Hematopoietic multipotent progenitor cell treated with erythropoietin and hydrocortisone succinate and interleukin-3 and kit ligand, for 17 days (in vitro differentiated cells): Measurements from ENCODE around the gene LGALS4.
"Not testable (repeated sequence)": the region's sequence is repeated elsewhere in the genome, so short reads cannot be mapped to it uniquely, and the experiment has no call there.

Experiments
- DNase-seq: peaks from one replicate; pipeline ENCODE4 v3.0.0-alpha.2; 2015; ENCODE audit warnings: low spot score

The LGALS4 gene

GRCh38 chr19:38812841-38813320 lies at the start of gene LGALS4:
Gene LGALS4, minus strand, starts transcription at chr19:38812945. Its CDS starts 59 bp downstream, at chr19:38812886.
- DNase-seq = no peak

GRCh38 chr19:38861368-38861767 lies 48.6 kb upstream of the LGALS4 start:
- no peak for DNase-seq

DNA sequence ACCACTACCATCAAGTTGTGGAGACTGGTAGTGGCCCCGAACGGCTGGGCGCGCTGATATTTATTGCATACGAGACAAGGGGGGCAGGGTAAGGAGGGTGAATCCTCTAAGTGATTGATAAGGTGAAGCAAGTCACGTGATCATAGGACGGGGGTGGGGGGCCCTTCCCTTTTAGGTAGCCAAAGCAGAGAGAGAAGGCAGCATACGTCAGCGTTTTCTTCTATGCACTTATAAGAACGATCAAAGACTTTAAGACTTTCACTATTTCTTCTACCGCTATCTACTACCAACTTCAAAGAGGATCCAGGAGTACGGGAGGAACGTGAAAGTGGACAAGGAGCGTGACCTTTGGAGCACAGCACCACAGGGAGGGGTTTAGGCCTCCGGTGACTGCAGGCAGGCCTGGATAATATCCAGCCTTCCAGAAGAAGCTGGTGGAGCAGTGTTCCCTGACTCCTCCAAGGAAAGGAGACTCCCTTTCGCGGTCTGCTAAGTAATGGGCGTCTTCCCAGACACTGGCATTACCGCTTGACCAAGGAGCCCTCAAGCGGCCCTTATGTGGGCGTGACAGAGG lies 47.0 kb upstream of the LGALS4 start:
- not testable (repeated sequence) for DNase-seq

DNA sequence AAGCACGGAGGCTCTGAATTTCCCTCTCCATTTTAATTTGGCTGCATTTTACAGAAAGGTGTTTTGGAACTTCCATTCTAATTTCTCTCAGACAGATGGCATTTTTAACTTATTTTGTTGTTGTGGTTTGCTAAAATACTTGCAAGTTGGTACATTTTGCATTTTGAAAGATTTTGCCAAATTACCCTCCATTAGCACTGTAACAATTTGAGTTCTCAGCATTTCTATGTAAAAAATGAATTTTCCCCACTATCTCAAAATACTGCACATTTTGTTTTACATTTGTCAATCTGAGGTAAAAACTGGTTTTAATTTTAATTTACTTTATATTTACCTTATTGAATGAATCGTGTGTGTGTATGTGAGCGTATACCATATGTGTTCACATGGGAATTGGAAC lies 44.1 kb upstream of the LGALS4 start:
- no peak for DNase-seq

- DNase-seq = not testable (repeated sequence)
Measured at GRCh38 chr19:38855751-38856150, 43.0 kb upstream of the LGALS4 start.

- DNase-seq = not testable (repeated sequence)
Measured at GRCh38 chr19:38854961-38855360, 42.2 kb upstream of the LGALS4 start.

DNA sequence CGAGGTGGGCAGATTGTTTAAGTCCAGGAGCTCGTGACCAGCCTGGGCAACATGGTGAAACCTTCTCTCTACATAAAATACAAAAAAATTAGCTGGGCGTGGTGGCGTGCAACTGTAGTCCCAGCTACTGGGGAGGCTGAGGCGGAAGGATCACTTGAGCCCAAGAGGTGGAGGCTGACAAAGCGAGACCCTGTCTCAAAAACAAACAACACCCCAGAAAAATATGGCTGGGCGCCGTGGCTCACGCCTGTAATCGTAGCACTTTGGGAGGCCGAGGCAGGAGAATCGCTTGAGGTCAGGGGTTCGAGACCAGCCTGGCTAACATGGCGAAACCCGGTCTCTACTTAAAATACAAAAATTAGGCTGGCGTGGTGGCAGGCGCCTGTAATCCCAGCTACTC lies 40.5 kb upstream of the LGALS4 start:
- DNase-seq = no peak

- DNase-seq = peak; percentile 70
Measured at GRCh38 chr19:38852231-38853044, 39.7 kb upstream of the LGALS4 start.

DNA sequence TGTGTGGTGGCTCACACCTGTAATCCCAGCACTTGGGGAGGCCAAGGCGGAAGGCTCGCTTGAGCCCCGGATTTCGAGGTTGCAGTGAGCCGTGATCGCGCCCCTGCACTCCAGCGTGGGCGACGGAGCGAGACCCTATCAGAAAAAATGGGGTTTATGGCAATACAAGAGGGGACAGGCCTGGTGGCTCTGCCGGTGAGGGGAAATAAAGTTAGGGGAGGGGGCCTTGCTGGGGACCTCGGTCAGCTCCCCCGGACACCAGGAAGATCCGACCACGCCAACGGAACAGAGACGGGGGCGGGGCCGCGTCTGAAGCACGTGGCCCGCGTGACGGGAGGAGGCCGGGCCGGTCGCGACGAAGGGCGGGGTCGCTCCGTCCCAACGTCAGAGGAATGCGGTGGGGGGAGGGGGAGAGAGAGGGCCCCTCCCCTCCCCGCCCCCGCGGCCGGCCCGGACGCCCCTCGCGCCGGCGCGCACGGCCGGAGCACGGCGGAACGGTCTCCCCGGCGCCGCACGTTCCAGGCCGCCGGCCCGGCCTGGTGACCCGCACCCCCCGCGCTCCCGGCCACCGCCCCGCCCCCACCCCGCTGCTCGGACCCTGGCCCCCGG lies 39.0 kb upstream of the LGALS4 start:
- peak; percentile 92 for DNase-seq

- peak; percentile 51 for DNase-seq
Measured at GRCh38 chr19:38850976-38851621, 38.4 kb upstream of the LGALS4 start.

- peak; percentile 100 for DNase-seq
Measured at GRCh38 chr19:38850436-38850975, 37.8 kb upstream of the LGALS4 start.

DNA sequence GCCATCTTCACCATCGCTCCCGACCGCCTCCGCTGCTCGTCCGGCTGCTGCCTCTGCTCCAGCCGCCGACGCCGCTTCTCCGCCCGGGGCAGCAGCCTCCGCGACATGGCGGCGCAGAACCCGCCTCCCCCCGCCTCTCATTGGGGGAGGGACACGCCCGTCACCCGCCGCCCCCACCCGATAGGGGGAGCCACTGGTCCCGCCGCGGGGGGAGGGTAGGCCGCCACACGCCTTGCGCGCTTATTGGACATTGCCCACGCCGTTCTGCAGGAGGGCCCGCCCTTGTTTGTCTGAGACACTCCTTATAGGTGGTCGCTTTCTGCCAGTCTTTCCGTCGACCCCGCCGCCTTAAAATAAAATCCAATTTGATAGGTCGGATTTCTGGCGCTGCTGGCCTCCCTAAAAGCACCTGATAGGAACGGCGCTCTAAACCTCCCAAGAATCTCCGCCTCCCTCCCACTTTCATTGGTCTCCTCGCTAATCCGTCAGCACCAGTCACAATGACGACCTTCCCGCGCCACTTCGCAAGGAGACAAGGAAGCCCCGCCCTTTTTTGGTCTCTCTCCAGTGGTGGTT lies 37.2 kb upstream of the LGALS4 start, which contains the start of gene HNRNPL:
HNRNPL (minus strand) TSS at position 127 of the 576 bp plus-strand sequence; CDS start at position 107, 20 bp downstream.
- no peak for DNase-seq

DNA sequence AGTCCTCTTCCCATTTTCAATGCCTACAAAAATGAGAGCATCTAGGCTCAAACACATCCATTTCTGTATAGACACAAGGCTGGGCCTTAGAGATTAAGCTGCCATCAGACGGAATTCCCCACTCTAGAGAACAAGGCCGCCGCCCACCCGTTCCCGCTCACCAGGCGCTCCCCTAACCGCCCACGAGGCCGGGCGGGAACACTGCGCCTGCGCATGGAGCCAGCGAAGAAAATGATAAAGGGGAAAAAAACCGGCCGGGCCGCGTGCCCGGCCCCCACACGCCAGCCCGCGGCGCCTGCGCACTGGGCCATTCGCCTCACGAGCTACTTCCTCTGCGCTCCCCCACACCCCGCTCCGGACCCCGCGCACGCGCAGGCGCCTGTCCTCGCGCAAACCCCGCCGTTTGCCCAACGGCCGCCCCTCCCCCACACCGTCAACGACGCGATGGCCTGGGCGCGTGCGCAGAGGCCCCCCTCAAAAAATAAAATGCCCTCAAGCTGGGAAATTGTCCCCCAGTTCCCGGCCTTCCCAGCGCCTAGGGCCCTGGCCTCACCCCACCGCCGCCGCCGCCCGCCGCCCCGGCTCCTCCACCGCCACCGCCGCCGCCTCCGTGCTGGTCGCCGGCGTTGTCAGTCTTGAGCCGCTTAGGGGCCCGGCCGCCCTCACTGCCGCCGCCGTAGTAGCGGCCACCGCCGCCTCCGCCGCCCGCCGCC lies 36.6 kb upstream of the LGALS4 start:
- peak; percentile 98 for DNase-seq

DNA sequence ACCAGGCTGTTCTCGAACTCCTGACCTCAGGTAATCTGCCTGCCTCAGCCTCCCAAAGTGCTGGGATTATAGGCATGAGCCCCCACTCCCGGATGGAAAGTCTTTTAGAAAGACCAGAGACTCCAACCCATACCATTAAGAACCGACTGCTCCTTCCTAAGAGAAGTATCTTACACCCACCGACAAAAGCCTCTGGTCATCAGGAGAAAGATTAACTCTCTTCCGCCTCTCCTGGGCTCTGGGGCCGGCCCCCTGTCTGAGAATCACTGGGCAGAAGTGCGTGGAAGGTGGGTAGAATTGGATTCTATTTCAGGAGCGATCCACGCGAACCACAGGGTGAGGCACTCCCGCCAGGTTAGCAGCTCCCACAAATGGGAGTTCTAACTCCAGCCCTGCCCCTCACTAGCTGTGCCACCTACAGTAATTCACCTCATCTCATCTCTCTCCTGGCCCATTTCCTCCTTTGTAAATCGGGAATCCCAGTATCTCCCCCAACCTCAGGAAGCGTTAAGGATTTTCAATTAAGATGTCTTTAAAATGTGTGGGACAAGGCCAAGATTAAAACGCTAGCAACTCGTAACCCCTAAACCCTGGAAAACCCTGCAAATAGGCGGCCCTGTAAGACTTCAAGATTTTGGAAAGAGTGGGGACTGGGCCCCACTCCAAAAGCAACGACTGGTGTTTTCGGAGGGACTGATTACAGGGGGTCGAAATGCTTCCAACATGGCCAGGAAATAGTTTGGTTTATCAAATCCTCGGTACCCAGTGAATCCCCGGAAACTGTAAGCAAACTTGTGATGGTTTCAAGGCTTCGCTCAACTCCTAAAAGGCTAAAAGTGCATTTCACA lies 35.8 kb upstream of the LGALS4 start:
- DNase-seq = no peak

DNA sequence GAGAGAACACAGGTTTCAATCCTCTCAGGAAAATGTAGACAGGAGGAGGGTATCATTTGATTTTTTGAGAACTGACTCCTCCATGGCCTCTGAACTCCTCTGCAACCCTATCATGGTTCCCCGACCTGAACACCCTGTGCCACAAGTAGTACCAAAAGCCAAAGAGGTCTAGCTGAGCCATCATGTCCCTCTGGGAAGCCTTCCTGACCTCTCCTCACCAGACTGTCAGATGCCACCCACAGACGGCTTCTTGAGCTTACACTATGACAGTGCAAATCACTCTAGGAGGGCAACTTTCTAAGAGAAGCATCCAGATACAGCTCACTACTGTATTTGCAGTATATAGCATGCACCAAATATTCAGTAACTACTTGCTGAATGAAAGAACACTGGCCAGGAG lies 33.4 kb upstream of the LGALS4 start:
- DNase-seq = no peak

- DNase-seq = no peak
Measured at GRCh38 chr19:38845374-38846024, 32.8 kb upstream of the LGALS4 start.

GRCh38 chr19:38844093-38844686 lies 31.4 kb upstream of the LGALS4 start:
- DNase-seq = no peak

GRCh38 chr19:38843175-38843758 lies 30.5 kb upstream of the LGALS4 start:
- no peak for DNase-seq
